ENCODE data around the gene TLCD3B.

Gene TLCD3B

GRCh38 chr16:29989111-29989858, 41.8 kb downstream of the TLCD3B start:
- TF ChIP-seq POLR2A (IDR thresholded peaks at IDR 0.05; ENCODE audit: low read depth, low read length) = no peak
- FAIRE-seq (no peak), DNase-seq (ENCODE audit: insufficient read length, low spot score) (no peak)

GRCh38 chr16:29988346-29989075, 42.6 kb downstream of the TLCD3B start:
- FAIRE-seq (no peak), DNase-seq (ENCODE audit: insufficient read length, low spot score) (no peak)
- no peak for TF ChIP-seq POLR2A (IDR thresholded peaks at IDR 0.05; ENCODE audit: low read depth, low read length)

DNA sequence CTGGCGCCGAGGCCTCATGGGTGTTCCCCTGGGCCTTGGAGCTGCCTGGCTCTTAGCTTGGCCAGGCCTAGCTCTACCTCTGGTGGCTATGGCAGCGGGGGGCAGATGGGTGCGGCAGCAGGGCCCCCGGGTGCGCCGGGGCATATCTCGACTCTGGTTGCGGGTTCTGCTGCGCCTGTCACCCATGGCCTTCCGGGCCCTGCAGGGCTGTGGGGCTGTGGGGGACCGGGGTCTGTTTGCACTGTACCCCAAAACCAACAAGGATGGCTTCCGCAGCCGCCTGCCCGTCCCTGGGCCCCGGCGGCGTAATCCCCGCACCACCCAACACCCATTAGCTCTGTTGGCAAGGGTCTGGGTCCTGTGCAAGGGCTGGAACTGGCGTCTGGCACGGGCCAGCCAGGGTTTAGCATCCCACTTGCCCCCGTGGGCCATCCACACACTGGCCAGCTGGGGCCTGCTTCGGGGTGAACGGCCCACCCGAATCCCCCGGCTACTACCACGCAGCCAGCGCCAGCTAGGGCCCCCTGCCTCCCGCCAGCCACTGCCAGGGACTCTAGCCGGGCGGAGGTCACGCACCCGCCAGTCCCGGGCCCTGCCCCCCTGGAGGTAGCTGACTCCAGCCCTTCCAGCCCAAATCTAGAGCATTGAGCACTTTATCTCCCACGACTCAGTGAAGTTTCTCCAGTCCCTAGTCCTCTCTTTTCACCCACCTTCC, 43.5 kb downstream of the TLCD3B start:
- FAIRE-seq = no peak
- no peak for TF ChIP-seq POLR2A (IDR thresholded peaks at IDR 0.05; ENCODE audit: low read depth, low read length)
- no peak for DNase-seq (ENCODE audit: insufficient read length, low spot score)

GRCh38 chr16:29986931-29987330, 44.1 kb downstream of the TLCD3B start:
- FAIRE-seq (no peak), DNase-seq (ENCODE audit: insufficient read length, low spot score) (no peak)
- no peak for TF ChIP-seq POLR2A (IDR thresholded peaks at IDR 0.05; ENCODE audit: low read depth, low read length)

- FAIRE-seq = no peak
- no peak for TF ChIP-seq POLR2A (IDR thresholded peaks at IDR 0.05; ENCODE audit: low read depth, low read length)
- DNase-seq (ENCODE audit: insufficient read length, low spot score) = no peak
Observed at GRCh38 chr16:29986231-29986630, 44.8 kb downstream of the TLCD3B start.

GRCh38 chr16:29985271-29985811, 45.7 kb downstream of the TLCD3B start:
- no peak for FAIRE-seq
- no peak for TF ChIP-seq POLR2A (IDR thresholded peaks at IDR 0.05; ENCODE audit: low read depth, low read length)
- DNase-seq (ENCODE audit: insufficient read length, low spot score) = no peak

DNA sequence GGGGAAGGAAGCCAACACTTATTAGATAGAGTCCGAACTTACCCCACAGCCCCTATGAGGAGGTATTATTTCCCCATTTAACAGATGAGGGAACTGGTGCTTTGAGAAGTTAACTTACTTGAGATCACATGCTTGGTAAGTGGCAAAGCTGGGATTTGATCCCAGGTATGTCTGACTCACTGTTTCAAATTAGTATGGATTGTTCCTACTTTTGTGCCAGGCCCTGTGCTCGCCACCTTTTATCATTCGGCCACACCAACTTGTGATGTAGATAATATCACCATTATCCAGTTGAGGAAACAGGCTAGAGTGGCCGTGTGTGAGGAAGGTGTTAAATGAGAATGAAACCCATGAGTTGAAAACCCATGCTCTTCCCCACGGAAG, 46.3 kb downstream of the TLCD3B start:
- no peak for TF ChIP-seq POLR2A (IDR thresholded peaks at IDR 0.05; ENCODE audit: low read depth, low read length)
- no peak for FAIRE-seq

DNA sequence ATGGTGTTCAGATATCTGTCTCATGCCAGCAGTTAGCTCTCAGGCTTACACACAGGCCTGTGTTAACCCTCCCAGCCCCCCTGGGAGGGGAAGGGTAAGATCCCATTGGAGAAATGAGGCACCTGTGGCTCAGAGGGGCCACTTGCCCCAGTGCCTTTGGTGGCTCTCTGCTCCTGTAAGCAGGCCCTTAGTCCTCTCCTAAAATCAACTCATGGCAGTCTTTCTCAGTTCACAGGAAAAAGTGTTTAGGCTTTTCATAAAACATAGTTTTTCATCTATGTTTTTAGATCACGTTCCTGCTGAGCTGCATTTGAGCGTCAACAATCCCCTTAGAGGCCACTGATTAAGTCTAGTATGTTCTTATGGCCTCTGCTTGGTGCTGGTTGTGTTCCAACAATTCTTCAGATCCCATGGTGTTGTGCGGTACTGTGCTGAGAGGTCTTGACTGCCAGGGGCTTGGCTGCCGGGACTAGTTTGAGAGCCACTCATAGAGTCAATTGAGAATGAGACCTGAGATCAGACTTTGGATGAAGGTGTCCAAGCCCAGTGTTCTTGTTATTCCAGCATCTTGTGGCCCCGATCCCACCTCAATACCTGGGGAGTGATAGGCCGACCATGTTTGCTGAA, 46.8 kb downstream of the TLCD3B start:
- TF ChIP-seq POLR2A (IDR thresholded peaks at IDR 0.05; ENCODE audit: low read depth, low read length) = no peak
- no peak for DNase-seq (ENCODE audit: insufficient read length, low spot score)
- FAIRE-seq = no peak

More for the DNA sequence above, 46.3 kb downstream of the TLCD3B start:
- DNase-seq (ENCODE audit: insufficient read length, low spot score) = no peak

DNA sequence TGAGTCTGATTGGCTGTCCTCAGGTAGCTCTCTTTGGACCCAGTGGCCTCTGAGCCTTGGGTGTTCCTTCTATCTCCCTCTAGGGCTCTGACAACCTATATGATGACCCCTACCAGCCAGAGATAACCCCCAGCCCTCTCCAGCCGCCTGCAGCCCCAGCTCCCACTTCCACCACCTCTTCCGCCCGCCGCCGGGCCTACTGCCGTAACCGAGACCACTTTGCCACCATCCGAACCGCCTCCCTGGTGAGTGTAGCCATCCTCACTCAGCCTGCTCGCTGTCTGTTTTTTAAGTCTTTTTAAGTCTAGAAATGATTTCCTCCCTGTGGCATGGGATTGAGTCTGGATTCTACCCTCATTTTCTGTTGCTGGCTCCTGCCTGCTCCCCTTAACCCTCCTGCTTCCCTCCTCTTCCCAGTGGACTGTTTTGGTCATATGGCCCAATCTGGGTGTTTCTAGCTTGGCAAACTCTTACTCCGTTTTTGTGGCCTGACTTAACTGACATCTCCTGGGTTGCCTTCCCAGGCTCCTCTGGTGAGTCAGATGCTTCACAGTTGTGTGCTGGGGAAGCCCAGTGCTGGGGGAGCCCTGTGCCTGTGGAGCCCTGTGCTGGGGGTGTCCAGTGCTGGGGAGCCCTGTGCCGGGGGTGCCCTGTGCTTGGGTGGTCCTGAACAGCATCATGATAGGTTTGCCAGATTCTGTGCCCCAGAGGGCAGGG, 47.5 kb downstream of the TLCD3B start:
- no peak for TF ChIP-seq POLR2A (IDR thresholded peaks at IDR 0.05; ENCODE audit: low read depth, low read length)
- DNase-seq (ENCODE audit: insufficient read length, low spot score) (no peak), FAIRE-seq (no peak)

DNA sequence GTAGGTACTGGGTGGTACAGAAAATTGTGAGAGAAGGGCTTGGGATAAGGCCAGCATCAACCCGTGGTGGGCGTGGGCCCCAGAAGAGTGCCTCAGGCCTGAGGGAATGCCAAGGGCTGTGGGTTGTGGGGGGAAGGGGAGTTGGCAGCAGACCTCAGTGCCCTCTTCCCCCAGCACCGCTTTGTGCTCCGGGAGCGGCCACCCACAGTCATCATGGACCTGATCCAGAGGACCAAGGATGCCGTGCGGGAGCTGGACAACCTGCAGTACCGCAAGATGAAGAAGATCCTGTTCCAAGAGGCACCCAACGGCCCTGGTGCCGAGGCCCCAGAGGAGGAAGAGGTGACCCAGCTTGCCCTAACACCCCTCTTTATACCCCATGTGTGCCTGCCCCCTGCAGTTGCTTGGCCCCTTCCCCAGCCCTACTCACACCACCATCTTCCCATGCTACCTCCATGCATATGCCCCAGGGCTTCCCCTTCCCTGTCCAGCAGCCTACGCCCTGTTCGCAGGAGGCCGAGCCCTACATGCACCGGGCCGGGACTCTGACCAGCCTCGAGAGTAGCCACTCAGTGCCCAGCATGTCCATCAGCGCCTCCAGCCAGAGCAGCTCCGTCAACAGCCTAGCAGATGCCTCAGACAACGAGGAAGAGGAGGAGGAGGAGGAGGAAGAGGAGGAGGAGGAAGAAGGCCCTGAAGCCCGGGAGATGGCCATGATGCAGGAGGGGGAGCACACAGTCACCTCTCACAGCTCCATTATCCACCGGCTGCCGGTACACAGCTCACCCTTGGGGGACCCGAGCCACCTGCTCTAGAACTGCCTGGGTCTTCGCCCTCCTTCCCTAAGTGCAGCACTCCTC, 48.3 kb downstream of the TLCD3B start:
- TF ChIP-seq POLR2A (IDR thresholded peaks at IDR 0.05; ENCODE audit: low read depth, low read length) = no peak
- FAIRE-seq = no peak
- DNase-seq (ENCODE audit: insufficient read length, low spot score) = no peak

DNA sequence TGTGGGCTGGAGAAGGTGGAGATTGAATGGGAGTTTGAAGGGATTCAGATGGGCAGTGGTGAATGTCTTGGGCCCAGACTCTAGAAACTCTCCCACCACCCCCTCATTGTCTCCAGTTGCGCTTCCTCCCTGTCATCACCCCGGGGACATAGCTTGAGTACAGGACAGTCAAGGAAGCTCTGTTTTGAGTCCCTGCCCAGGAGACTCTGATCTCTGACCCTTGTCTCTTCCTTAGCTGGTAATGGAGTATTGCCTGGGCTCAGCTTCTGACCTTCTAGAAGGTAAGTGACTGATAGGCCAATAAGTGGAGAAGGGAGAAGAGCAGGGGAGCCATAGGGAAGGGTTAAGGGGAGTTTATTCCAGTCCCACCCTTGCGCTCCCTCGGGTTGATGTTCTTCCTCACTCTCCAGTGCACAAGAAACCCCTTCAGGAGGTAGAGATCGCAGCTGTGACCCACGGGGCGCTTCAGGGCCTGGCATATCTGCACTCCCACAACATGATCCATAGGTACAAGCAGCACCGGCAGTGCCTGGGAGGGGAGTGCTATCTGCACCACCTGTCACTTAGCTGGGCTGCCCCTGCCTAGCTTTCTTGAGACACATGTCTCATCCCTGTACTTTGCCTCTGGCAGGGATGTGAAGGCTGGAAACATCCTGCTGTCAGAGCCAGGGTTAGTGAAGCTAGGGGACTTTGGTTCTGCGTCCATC, 52.4 kb downstream of the TLCD3B start:
- FAIRE-seq (no peak), DNase-seq (ENCODE audit: insufficient read length, low spot score) (no peak)
- no peak for TF ChIP-seq POLR2A (IDR thresholded peaks at IDR 0.05; ENCODE audit: low read depth, low read length)

GRCh38 chr16:29978081-29978480, 53.0 kb downstream of the TLCD3B start:
- no peak for TF ChIP-seq POLR2A (IDR thresholded peaks at IDR 0.05; ENCODE audit: low read depth, low read length)
- FAIRE-seq = no peak
- DNase-seq (ENCODE audit: insufficient read length, low spot score) = no peak
